ENCODE measurements around the gene CAMK2A. TPM values are rescaled to one million over a fixed set of nuclear protein-coding genes. Genes with fewer than 3 reads are reported as not detected.

The CAMK2A gene
- total and polyA plus RNA-seq, 2 of the 4 experiments (the other 2 are of a cell fraction), result 0.18 to 0.19 TPM

- Histone ChIP-seq H3K9me1 (ENCODE audit: insufficient read depth, low read length) (no peaks in the 10 kb centered on the region; the same call in 1 of the 2 replicates), H3K9me3 (ENCODE audit: control insufficient read depth, insufficient read depth, low read length) (no peaks in the 10 kb centered on the region), H2AK5ac (ENCODE audit: low read depth, low read length) (0 out of 2 replicates have a peak overlapping the region, but pooled peaks have one; percentile 21), H2BK120ac (ENCODE audit: low read depth, low read length) (no peak overlapping the region), H2AFZ (replicated peaks; ENCODE audit: low read length, poor library complexity) (peak overlapping the region; percentile 3), H3K14ac (replicated peaks; ENCODE audit: low read depth, low read length) (no peak overlapping the region), H4K8ac (ENCODE audit: low read depth in 2 of 2, low read length in 2 of 2) (no peak overlapping the region), H3K4me2 (ENCODE audit: low read depth, low read length) (no peak overlapping the region), H2AK9ac (replicated peaks; ENCODE audit: low read depth, low read length, poor library complexity) (peak overlapping the region; percentile 24), H3K23ac (ENCODE audit: low read depth, low read length) (no peak overlapping the region), H3K4ac (ENCODE audit: low read depth, low read length) (no peak overlapping the region), H3K27me3 (ENCODE audit: control insufficient read depth, insufficient read depth, low read length) (peaks cover 9% of the 10 kb centered on the region), H3K18ac (ENCODE audit: low read depth, low read length) (no peak overlapping the region), H3K27ac (ENCODE audit: insufficient read depth, low read length) (no peak overlapping the region), H4K91ac (ENCODE audit: insufficient read depth, low read depth, low read length) (no peak overlapping the region; the same call in 1 of the 2 replicates), H3K79me1 (ENCODE audit: low read depth in 1 of 2, low read length in 2 of 2) (no peaks in the 10 kb centered on the region), H2BK20ac (ENCODE audit: low read depth, low read length) (no peak overlapping the region), H3K4me3 (ENCODE audit: insufficient read depth, low read depth, low read length) (no peak overlapping the region), H4K20me1 (ENCODE audit: insufficient read depth, low read length) (no peaks in the 10 kb centered on the region), H2BK15ac (ENCODE audit: low read depth, low read length) (no peak overlapping the region), H3K4me1 (ENCODE audit: control insufficient read depth, insufficient read depth, low read length) (peaks cover 8% of the 10 kb centered on the region; the same call in 1 of the 2 replicates), H3K36me3 (ENCODE audit: control insufficient read depth, insufficient read depth, low read length) (no peaks in the 10 kb centered on the region), H4K5ac (ENCODE audit: low read depth, low read length) (no peak overlapping the region), H2BK5ac (ENCODE audit: low read depth, low read length, poor library complexity, severe bottlenecking) (no peak overlapping the region), H3K56ac (ENCODE audit: extremely low read depth, insufficient read depth, low read length) (no peak overlapping the region), H3K9ac (ENCODE audit: low read depth, low read length) (no peak overlapping the region)
- intact Hi-C loops (cut with micrococcal nuclease), result no loop called here
- in situ Hi-C loops (cut with MboI; ENCODE audit: low sequenced_read_pairs), result no loop called here
- peak; percentile 83 for ATAC-seq (ENCODE audit: low read depth)
- no TSS peak for BruUV-seq (replicated peaks)
- dilution Hi-C loops (cut with HindIII; ENCODE audit: low sequenced_read_pairs, unreplicated experiment), result no loop called here
- CTCF ChIA-PET, result no interaction called here
- POLR2A ChIA-PET (ENCODE audit: unreplicated experiment), result no interaction called here
- peak; percentile 28 for DNase-seq
- TF ChIP-seq POLR2A (IDR thresholded peaks at IDR 0.05; ENCODE audit: low read depth, low read length), result no peak
- no peak for TF ChIP-seq USF2 (IDR thresholded peaks at IDR 0.05; ENCODE audit: low read depth, low read length)
- TF ChIP-seq RFX5 (IDR thresholded peaks at IDR 0.05; ENCODE audit: low read depth, low read length), result no peak
- no peak for TF ChIP-seq RAD21 (IDR thresholded peaks at IDR 0.05; ENCODE audit: low read length)
- TF ChIP-seq CTCF (conservative IDR thresholded peaks at IDR 0.05; ENCODE audit: low read depth, low read length), result no peak
- no peak for TF ChIP-seq ELK1 (IDR thresholded peaks at IDR 0.05; ENCODE audit: borderline replicate concordance, low read depth, low read length)
- no peak for TF ChIP-seq CHD1 (IDR thresholded peaks at IDR 0.05; ENCODE audit: low read depth, low read length)
- no peak for TF ChIP-seq FOS (IDR thresholded peaks at IDR 0.05; ENCODE audit: low read depth, low read length)
- TF ChIP-seq NFE2L2 (IDR thresholded peaks at IDR 0.05; ENCODE audit: low read depth, low read length), result no peak
- no peak for TF ChIP-seq RCOR1 (IDR thresholded peaks at IDR 0.05; ENCODE audit: insufficient replicate concordance, low read length)
- TF ChIP-seq MXI1 (IDR thresholded peaks at IDR 0.05; ENCODE audit: borderline replicate concordance, low read depth, low read length), result no peak
- no peak for TF ChIP-seq SMC3 (IDR thresholded peaks at IDR 0.05; ENCODE audit: low read depth, low read length)
- WGBS, 2 experiments (ENCODE audit: extremely low coverage in 2 of 2, insufficient read length in 1 of 2), result 14% methylated on average over 4 of the region's 18 CpGs; no CpG with 5 or more reads in 1 of the 2 experiments
Observed at GRCh38 chr5:150245111-150245789, 44.3 kb downstream of the CAMK2A start.

Data from IMR-90 (cell line).